NCI-H748 (cell line): ENCODE data around the gene BACE2.
A peak's percentile ranks its signal among the peaks of the same experiment; 100 is the strongest.
"Not testable (repeated sequence)": the region's sequence is repeated elsewhere in the genome, so short reads cannot be mapped to it uniquely, and the experiment has no call there.

Source experiments
- DNase-seq: peaks from one replicate; lab custom pipeline; 2025; ENCODE audit not compliant: unreplicated experiment; lab: John Stamatoyannopoulos, UW

BACE2 gene

DNA sequence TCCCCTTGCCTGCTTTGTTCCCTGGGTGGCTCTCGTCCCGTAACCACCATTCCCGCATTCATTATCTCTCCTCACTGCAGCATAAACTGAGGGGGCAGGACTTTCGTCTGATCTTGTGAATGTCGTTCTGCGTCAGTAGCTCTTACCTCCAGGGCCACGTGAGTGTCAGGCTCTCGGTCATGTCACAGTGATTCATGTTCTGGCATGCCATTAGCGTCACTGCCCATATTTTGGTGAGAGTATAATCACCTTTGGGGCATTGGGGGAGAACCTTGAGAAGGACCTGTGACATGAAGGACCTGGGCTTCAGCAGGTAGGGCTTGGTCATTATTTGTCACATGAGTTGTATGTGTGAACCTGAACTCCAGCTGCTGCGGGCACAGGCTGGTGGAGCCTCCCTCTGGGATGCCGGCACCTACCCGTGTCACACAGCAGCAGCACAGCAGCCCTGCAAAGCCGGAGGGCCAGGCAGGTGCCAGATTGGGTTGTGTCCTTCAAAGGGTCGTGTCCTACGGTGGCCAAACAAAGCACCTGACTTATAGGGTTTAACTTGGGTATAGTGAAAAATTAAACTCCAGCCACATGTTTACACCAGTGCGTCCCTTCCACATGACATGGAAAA, 68.5 kb downstream of the BACE2 start:
- no peak for DNase-seq

GRCh38 chr21:41238081-41238796, 70.3 kb downstream of the BACE2 start:
- not testable (repeated sequence) for DNase-seq

- no peak for DNase-seq
These were observed 72.1 kb downstream of the BACE2 start for GRCh38 chr21:41240040-41240439.

GRCh38 chr21:41241341-41241740, 73.4 kb downstream of the BACE2 start:
- peak; percentile 39 for DNase-seq

DNA sequence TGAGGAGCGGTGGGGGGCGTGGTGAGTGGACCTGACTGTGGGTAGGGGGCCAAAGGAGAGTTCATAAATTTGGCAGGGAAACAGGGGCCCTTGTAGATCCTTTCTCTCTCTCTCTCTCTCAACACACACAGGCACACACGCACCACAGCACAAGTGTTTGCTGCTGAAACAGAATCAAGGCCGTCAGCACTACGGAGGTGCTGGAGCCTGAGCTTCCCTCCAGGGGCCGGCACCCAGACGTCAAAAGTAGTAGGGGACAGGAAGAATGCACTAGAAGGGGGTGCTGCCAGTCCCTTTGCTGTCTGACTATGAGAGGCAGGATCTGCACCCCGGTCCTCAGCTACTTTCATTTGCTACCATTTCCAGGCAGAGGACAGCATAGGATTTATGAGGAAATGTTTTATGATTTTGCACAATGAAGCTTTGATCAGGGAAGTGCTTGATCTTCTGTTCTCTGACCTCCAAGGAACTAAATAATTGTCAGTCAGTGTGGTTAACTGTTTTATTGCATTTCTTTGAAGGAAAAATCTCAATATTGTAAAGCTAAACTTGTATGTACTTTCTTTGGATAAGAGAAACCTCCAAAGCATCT, 74.4 kb downstream of the BACE2 start:
- DNase-seq: no peak

- no peak for DNase-seq
These were observed 75.1 kb downstream of the BACE2 start for GRCh38 chr21:41243107-41243506.

GRCh38 chr21:41244266-41244880, 76.4 kb downstream of the BACE2 start:
- DNase-seq: not testable (repeated sequence)

- no peak for DNase-seq
These were observed 77.7 kb downstream of the BACE2 start for GRCh38 chr21:41245509-41246135.

GRCh38 chr21:41246808-41247207, 78.8 kb downstream of the BACE2 start:
- no peak for DNase-seq

- DNase-seq: no peak
These were observed 79.9 kb downstream of the BACE2 start for GRCh38 chr21:41247561-41248545.

GRCh38 chr21:41249476-41249875, 81.5 kb downstream of the BACE2 start:
- DNase-seq: no peak

- DNase-seq: no peak
These were observed 82.6 kb downstream of the BACE2 start for GRCh38 chr21:41250519-41250918.

DNA sequence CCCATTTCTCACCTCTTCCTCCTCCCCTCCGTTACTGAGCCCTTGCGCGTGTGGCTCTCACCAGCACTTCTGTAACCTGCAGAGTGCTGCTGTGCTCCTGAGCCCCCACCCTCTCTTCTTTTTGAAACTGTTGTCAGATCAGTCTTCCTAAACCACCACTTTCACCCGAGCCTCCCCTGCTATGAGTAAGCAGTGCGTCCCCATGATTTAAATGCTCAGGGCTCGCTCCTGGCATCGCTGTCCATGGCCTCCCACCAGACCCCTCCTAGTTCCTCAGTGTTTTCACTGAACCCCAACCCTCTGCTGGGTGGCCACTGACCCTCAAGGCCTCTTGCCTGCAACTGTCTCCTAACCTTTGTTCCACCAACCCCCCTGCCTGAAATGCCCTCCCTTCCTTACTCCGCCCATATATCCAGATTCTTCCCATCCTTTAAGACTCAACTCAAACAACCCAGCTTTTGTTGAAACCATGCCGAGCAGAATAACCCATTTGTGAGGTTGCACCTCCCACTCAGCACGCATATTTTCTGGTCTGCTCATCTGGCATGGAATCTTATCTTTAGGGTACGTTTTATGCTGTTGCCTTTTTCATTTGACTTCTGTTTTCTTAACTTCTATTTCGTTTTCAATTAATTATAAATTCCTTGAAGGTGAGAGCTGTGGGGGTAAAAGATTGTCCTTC, 84.1 kb downstream of the BACE2 start:
- DNase-seq: no peak

DNA sequence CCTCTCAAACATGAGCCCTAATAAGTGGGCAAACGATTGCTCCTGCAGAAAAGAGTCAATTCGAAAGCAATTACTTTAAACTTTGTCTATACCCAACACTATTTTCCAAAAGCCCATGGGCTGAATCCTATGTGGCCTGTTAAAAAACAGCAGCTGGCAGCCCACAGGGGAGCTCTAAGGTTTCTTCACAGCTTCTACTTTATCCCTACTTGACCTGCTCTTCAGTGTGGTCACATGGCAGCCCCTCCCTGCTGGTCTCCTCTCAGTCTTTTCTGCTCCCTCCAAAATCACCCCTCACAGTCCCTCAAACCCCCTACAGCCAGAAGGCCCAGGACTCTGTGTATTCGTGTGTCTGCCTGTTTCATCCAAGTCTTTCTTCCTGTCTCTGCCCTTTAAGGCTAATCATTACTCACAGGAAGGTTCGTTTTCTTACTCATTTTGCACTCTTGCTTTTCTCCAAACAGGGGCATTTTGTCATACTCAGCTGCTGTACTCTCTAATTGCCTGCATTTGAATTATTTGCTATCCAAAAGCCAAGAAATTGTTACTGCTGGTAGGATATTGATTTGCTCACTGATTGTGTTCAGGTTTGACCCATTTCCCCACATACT, 86.2 kb downstream of the BACE2 start:
- no peak for DNase-seq

DNA sequence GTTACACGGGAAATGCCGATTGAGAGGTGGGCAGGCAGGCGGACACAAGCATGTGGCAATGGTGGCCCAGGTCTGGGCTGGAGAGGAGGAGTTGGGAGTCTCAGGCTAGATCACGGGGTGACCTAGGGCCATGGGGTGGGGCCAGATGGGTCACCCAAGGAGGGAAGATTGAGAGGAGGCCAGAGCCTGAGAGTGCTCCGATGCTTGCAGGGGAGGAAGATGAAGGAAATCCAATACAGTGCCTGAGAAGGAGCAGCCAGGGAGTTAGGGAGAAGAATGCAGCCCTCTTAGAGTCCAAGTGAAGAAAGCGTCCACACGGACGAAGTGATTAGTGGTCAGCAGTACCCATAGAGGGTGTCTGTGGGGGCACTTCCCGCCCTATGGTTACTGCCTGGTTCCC, 87.2 kb downstream of the BACE2 start:
- no peak for DNase-seq

DNA sequence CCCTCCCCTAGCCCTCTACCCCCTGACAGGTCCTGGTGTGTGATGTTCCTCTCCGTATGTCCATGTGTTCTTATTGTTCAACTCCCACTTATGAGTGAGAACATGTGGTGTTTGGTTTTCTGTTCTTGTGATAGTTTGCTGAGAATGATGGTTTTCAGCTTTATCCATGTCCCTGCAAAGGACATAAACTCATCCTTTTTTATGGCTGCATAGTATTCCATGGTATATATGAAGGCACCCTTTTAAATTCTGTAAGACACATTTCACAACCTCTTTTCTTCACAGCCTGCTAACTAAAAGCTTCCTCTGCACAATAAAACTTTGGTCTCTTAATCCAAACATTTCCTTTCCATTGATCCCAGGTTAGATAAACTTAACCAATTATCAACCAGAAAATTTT, 88.3 kb downstream of the BACE2 start:
- not testable (repeated sequence) for DNase-seq

GRCh38 chr21:41256771-41257702, 89.1 kb downstream of the BACE2 start:
- no peak for DNase-seq

DNA sequence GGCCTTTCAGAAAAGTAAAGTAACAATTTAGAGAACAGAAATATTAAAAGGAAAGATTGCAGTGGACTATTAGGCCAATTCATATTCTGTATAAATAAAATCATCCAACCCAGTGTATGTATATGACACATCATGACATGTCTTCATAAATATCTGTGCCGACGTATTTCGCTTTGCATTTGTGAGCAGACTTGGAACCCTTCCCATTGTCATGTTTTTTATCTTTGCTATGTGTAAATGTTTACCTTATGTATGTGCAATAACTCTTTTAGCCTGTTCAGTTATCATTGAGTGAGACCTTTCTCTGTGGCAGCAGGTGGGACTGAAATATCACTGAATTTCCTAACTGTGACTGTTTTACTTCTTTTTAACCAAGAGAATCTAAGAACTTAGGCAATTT, 90.7 kb downstream of the BACE2 start:
- DNase-seq: no peak
